Jurkat, Clone E6-1 (cell line): ENCODE data around the gene IGFBP1.

Experiments used
- DNase-seq: peaks from one replicate; pipeline ENCODE4 v3.0.0-alpha.2; 2011; ENCODE audit warnings: low read depth, low spot score
- H3K4me3 ChIP-seq: 2 replicates; pipeline ENCODE4 v1.5.1; 2011; ENCODE audit warnings: mild to moderate bottlenecking, low read length, control low read depth, moderate library complexity

The IGFBP1 gene

DNA sequence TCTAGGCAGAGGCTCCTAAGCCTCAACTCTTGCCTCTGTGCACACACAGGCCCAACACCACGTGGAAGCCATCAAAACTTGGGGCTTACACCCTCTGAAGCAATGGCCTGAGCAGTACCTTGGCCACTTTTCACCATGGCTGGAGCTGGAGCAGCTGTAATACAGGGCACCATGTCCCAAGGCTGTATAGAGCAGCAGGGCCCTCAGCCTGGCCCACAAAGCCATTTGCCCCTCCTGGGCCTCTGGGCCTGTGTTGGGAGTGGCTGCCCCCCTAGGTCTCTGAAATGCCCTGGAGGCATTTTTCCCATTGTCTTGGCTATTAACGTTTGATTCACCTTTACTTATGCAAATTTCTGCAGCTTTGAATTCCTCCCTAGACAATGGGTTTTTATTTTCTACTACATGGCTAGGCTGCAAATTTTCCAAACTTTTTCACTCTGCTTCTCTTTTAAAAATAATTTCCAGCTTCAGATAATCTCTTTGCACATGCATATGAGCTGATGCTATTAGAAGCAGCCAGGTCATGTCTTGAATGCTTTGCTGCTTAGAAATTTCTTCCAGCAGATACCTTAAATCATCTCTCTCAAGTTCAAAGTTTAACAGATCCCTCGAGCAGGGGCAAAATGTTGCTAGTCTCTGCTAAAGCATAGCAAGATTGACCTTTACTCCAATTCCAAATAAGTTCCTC is 9.7 kb upstream of the IGFBP1 start:
- no peak overlapping the region for H3K4me3 ChIP-seq
- no peak for DNase-seq

DNA sequence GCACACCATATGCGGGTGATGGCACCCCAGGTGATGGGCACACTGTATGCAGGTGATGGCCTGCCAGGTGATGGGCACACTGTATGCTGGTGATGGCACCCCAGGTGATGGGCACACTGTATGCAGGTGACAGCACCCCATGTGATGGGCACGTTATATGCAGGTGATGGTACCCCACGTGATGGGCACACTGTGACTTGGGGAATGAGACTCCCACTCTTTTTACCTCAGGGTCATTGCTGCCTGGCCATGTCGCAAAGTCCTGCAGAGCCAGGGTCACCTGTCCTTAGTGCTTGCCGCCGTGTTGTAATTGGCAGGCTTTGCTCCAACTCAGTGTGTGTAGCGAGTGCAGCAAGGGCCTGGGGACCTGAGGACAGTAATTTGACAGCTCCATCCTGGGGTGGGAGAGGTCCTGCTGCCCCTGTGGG is 7.8 kb upstream of the IGFBP1 start:
- no peak overlapping the region for H3K4me3 ChIP-seq
- no peak for DNase-seq

DNA sequence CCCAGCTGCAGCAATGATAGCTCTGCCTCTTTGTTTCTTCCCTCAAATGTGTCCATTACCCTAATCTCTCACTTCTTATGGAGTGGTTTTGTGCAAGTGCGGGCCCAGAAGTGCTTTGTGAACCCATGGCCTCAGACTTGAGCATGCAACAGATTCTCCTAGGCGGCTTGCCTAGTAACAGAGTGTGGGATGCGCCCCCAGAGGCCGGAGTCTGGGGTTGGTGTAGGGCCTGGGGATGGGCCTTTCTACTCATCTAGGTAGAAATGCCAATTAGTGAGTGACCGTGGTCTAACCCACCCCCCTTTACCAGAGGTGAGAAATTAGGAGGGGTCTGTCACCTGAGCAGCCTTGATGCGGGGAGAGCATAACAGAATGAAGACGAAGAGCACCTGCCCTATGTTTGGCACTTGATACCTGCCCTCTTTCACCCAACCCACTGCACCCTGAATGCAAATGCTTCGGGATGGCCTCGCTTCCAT is 7.0 kb upstream of the IGFBP1 start:
- DNase-seq: no peak
- H3K4me3 ChIP-seq: no peak overlapping the region

DNA sequence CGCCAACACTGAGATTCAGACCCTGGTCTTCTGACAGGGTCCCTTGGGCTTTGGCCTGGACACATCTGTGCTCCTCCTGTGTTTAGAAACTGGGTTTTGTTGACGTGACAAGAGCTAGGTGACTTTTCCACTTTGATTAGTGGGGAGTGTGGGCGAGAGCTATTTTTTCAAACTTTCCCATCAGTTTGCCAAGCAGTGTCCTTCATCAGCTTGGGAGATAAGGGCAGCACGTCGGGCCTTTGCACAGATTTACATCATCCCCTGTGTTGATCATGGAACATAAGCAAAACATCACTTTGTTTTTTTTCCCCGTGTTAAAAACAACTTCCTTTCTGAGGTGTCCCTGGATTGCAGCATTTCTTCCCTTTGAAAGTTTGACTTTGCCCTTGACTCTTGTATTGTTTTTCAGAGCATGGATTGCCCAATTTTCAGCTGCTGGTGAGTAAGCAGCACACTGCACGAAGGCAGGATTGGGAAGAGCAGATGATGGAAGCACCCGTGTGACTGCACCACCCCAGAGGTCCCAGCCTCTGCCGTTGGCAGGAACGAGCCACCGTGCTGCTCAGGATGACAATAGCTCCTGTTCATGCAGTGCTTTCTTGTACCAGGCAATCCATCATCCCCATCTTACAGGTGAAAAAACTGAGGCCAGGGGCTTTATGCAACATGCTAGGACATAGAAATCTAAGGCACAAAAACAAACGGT is 6.4 kb upstream of the IGFBP1 start:
- H3K4me3 ChIP-seq: no peak overlapping the region
- no peak for DNase-seq

GRCh38 chr7:45882465-45882810 is 5.8 kb upstream of the IGFBP1 start:
- no peak overlapping the region for H3K4me3 ChIP-seq
- no peak for DNase-seq

- DNase-seq: no peak
- H3K4me3 ChIP-seq: no peak overlapping the region
Observed at GRCh38 chr7:45884136-45884535, 4.2 kb upstream of the IGFBP1 start.

- DNase-seq: no peak
- H3K4me3 ChIP-seq: no peak overlapping the region
Observed at GRCh38 chr7:45885264-45885882, 2.9 kb upstream of the IGFBP1 start.

DNA sequence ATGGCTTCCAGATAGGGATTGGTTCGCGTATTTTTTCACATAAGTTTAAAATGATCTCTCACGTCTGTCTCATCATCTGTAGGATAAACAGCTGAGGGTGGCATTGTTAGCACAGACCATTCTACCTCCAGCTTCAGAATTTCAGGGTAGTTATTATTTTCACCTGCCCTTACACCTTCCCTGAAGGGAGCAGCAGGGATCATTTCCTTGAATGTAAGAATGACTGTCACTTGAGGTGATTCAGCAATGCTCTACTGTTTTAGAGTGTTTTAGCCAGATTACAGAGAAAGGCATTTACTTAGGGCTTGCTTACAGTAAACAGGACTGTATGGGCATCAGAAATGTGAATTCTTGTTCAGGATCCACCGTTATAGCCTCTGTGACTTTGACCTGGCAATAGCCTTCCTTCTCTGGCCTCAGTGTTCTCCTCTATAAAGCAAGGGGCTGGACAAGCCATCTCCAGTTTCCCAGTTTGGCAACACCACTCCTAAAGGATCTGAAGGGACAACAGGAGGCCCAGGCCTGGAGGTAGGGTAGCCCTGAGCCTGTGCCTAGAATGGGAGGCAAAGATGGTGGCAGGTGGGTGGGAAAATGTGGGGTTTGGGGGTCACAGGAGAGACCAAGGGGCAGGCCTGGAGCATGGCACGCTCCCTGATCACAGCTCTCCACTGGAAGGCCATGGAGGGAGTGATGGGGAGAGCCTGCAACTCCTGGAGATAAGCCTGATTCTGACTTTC is 1.2 kb upstream of the IGFBP1 start:
- H3K4me3 ChIP-seq: no peak overlapping the region
- no peak for DNase-seq

GRCh38 chr7:45888993-45889366 is 692 bp downstream of the IGFBP1 start:
- DNase-seq: no peak
- no peak overlapping the region for H3K4me3 ChIP-seq

DNA sequence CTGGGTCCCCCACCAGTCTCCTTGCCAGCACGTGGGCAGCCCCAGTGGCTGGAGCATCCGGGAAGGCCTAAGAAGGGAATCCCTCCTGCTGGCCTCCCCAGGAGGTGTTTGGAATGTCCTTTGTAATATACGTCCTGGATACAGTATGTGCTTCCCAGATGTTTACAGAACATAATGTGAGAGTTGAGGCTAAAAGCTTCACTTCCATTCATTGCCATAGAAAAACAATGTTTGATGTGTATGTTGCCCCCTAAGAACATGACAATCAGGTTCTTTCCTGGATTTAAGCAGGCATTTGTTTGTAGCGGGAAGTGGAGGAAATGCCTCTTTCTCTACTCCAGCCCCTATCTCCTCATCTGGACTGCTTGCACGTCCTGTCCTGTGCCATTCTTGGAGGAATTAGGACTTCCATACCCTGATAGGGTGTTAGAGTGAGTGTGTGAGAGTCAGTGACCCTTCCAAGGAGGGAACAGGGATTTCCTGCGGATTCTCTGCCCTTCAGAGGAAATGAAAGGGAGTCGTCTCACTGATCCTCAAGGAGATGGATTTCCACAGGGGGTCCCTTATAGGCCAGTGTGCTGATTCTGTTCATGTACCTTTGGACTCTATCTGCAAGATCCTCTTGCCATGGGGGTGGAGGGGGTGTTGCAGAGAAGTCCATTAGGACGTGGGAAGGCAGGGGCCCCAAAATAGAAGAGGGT is 1.2 kb downstream of the IGFBP1 start:
- no peak overlapping the region for H3K4me3 ChIP-seq
- DNase-seq: no peak

- no peak for DNase-seq
- H3K4me3 ChIP-seq: no peak overlapping the region
Observed at GRCh38 chr7:45890125-45890901, 2.0 kb downstream of the IGFBP1 start.

DNA sequence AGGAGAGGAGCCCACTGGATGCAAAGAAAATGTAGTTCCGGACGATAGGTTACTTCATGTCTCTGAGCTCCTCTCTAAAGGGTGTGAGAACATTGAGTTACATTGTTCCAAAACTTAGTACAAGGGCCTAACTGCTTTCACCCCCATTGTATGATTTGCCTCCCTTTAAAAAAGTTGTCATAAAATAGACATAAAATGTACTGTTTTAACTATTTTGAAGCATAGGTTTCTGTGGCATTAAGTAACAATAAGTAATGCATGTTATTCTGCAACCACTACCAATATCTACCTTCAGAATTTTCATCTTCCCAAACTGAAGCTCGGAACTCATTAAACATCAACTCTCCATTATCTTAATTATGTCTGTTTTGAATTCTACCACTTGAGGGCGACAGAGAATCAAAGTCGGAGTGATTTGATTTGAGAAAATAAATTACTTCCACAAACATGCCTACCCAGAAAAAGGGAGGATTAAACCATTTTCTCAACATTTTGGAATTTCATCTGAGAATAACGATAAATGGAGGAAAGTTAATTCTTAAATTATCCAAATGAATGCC is 2.7 kb downstream of the IGFBP1 start:
- no peak overlapping the region for H3K4me3 ChIP-seq

DNA sequence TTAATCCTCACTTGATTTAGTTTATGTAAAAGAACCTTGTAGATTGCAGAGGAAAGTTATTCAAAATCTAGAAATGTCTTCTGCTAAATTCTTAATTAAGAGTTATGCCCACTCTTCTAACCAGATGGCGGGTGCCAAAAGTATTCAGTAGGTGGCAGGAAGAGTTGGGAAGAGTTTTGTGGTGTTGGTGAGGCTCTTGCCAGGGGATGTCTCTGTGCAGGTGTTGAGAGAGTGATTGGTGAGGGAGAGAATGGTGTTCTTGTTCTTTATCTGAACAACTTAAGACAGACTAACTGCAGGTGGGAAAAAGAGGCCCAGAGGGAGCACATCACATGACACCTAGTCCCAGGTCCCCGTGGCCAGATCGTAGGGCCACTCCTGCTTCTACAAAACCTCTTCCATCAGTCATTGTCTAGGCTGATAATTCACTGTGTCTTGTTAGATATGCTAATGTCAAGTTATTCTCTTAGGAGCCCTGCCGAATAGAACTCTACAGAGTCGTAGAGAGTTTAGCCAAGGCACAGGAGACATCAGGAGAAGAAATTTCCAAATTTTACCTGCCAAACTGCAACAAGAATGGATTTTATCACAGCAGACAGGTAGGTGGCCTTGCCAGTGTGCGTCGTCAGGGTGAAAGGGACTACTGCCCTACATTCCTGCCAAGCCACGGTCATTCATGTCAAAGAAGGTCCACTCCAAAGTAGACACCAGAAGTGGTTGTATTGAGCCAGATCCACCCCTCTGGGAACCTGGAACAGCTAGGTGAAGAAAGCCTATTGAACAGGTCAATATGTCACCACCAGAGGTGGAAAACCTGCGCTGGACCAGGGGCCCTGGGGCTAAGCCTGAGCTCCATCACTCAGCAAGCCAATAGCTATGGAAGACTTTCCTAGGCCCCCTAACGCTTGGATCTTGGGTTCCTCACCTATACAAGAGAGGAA is 3.4 kb downstream of the IGFBP1 start:
- H3K4me3 ChIP-seq: no peak overlapping the region
- no peak for DNase-seq

More for the DNA sequence above, 2.7 kb downstream of the IGFBP1 start:
- peak; percentile 21 for DNase-seq

DNA sequence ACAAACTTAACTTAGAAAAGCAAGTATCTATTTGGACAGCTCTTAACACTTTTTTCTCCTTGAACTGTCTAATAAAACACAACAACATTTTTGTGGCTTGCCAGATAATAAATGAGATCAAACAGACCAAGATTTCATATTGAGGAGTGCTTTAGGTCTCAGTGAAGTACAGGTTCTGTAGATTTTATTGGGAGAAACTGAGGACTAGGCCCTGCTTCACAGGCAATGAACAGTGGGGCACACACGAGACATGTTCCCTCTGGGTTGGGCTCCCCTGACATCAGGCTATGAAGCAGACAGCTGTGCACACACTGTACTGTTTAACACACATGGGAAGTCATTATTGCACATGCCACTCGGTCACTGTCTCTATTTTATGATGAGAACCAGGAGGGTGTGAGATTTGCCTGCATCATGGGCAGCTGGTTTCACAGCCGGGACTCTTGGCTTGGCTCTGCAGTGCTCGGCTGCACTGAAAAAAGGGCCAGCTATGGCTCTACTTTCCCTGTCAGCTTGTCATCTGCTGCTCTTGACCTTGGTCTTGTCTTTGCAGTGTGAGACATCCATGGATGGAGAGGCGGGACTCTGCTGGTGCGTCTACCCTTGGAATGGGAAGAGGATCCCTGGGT is 4.2 kb downstream of the IGFBP1 start:
- H3K4me3 ChIP-seq: no peak overlapping the region
- no peak for DNase-seq

DNA sequence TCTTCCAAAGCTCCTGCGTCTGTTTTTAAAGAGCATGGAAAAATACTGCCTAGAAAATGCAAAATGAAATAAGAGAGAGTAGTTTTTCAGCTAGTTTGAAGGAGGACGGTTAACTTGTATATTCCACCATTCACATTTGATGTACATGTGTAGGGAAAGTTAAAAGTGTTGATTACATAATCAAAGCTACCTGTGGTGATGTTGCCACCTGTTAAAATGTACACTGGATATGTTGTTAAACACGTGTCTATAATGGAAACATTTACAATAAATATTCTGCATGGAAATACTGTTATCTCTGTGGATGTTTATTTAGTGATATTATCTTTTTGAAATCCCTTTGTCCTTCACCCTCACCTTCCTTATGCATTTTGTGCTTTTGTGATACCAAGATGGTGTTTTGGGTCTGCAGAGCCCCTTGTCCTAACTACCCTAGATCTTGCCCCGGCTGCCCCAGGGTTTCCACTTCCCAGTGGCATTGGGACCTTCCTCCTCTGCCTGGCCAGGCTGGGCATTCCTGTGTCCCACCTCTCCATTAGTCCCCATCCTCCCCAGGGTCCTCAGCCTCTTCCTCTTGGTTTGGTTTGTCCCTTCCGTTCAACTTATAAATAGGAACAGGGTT is 5.2 kb downstream of the IGFBP1 start:
- no peak overlapping the region for H3K4me3 ChIP-seq
- DNase-seq: no peak

DNA sequence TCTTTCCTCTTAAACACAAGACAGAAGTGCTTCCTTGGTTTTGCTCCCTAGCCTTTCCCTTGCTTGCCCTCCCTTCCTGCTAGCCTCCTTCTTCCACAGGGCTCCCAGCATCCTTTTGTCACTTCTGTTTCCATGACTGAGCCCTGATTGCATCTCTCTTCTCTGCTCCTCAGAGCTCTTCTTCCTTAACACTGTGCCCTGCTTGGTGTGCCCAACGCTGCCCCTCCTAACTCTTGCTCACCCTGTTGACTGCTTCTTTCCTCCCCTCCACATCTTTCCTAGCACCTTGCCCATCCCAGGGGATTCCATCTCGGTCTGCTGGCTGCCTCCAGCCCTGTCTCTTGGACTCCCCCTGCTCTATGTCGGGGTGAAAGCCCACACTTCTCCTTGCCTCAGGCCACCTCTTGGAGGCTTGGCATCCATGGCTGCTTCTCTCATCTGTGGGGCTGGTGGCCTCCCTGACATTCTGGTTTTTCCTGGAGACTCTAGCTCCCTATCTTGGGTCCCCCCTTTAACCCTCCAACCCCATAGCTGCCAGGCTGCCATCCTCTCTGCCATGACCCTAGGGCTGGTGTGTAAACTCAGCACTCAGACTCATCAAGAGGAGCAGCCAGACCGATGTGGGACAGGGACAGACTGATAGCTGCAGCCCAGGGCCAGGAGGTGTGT is 5.8 kb downstream of the IGFBP1 start:
- no peak overlapping the region for H3K4me3 ChIP-seq
- no peak for DNase-seq
